IMR-90 (cell line): ENCODE data around the gene NDEL1. TPM values are rescaled to one million over a fixed set of nuclear protein-coding genes. Genes with fewer than 3 reads are reported as not detected.

ENCODE experiments used
- ATAC-seq: fragments of 200-7000 bp; cut with Tn5 transposase; 2 replicates; pipeline ENCODE4 v1.9.1; 2020; ENCODE audit warnings: low read depth, mild to moderate bottlenecking, moderate library complexity
- BruUV-seq: library from RNA; stranded (reverse); fragments of 400-500 nt; replicated peaks from 2 replicates; lab custom pipeline; 2021; lab: Mats Ljungman, UMichigan
- CTCF ChIA-PET: fragments of 300-600 bp; formaldehyde crosslinking; extraction: SDS; loops from one replicate; lab custom pipeline; 2021; ENCODE audit warnings: antibody characterized with exemption; lab: Yijun Ruan, JAX
- POLR2A ChIA-PET: fragments of 300-600 bp; sonication (Branson Sonifier 250); formaldehyde crosslinking; loops from one replicate; lab custom pipeline; 2022; ENCODE audit warnings: antibody characterized with exemption; ENCODE audit not compliant: unreplicated experiment; lab: Charles Lee
- DNase-seq: peaks from one replicate; pipeline ENCODE4 v3.0.0; 2013
- H2AFZ ChIP-seq: replicated peaks from 2 replicates; pipeline ENCODE3; 2013; ENCODE audit warnings: low read length, mild to moderate bottlenecking; ENCODE audit not compliant: poor library complexity
- H2AK5ac ChIP-seq: 2 replicates; pipeline ENCODE4 v1.6.1; 2013; ENCODE audit warnings: low read depth, low read length, inconsistent platforms
- H2AK9ac ChIP-seq: replicated peaks from 2 replicates; pipeline ENCODE3; 2013; ENCODE audit warnings: mild to moderate bottlenecking, low read depth, low read length, moderate library complexity; ENCODE audit not compliant: poor library complexity
- H2BK120ac ChIP-seq: 2 replicates; pipeline ENCODE4 v1.6.1; 2013; ENCODE audit warnings: low read depth, low read length, inconsistent platforms
- H2BK15ac ChIP-seq: 3 replicates; pipeline ENCODE4 v1.6.1; 2013; ENCODE audit warnings: low read depth, low read length, inconsistent platforms
- H2BK20ac ChIP-seq: 2 replicates; pipeline ENCODE4 v1.6.1; 2013; ENCODE audit warnings: low read depth, mild to moderate bottlenecking, inconsistent platforms, low read length, moderate library complexity
- H2BK5ac ChIP-seq: 2 replicates; pipeline ENCODE4 v1.6.1; 2013; ENCODE audit warnings: mild to moderate bottlenecking, low read depth, low read length, inconsistent platforms; ENCODE audit not compliant: poor library complexity, severe bottlenecking
- H3K14ac ChIP-seq: replicated peaks from 2 replicates; pipeline ENCODE4 v1.6.1; 2013; ENCODE audit warnings: low read depth, low read length, inconsistent platforms
- H3K18ac ChIP-seq: 2 replicates; pipeline ENCODE4 v1.6.1; 2013; ENCODE audit warnings: low read depth, low read length, control low read depth
- H3K23ac ChIP-seq: 2 replicates; pipeline ENCODE4 v1.6.1; 2013; ENCODE audit warnings: low read depth, low read length, inconsistent platforms
- H3K27ac ChIP-seq: 2 replicates; pipeline ENCODE4 v1.5.1; 2013; ENCODE audit warnings: mild to moderate bottlenecking, control low read depth, low read length; ENCODE audit not compliant: insufficient read depth
- H3K27me3 ChIP-seq: 2 replicates; pipeline ENCODE4 v1.6.1; 2013; ENCODE audit warnings: low read length; ENCODE audit not compliant: control insufficient read depth, insufficient read depth
- H3K36me3 ChIP-seq: 2 replicates; pipeline ENCODE4 v1.6.1; 2013; ENCODE audit warnings: low read length, mixed read lengths; ENCODE audit not compliant: control insufficient read depth, insufficient read depth
- H3K4ac ChIP-seq: 2 replicates; pipeline ENCODE4 v1.6.1; 2013; ENCODE audit warnings: low read depth, low read length, inconsistent platforms
- H3K4me1 ChIP-seq: 2 replicates; pipeline ENCODE4 v1.6.1; 2013; ENCODE audit warnings: low read length, mixed read lengths; ENCODE audit not compliant: control insufficient read depth, insufficient read depth
- H3K4me2 ChIP-seq: 2 replicates; pipeline ENCODE4 v1.6.1; 2013; ENCODE audit warnings: low read depth, mild to moderate bottlenecking, control low read depth, low read length, moderate library complexity
- H3K4me3 ChIP-seq: 2 replicates; pipeline ENCODE4 v1.5.1; 2013; ENCODE audit warnings: low read depth, mild to moderate bottlenecking, control low read depth, low read length, moderate library complexity; ENCODE audit not compliant: insufficient read depth
- H3K56ac ChIP-seq: 2 replicates; pipeline ENCODE4 v1.6.1; 2013; ENCODE audit warnings: low read length, inconsistent platforms; ENCODE audit not compliant: insufficient read depth; ENCODE audit errors: extremely low read depth
- H3K79me1 ChIP-seq, 2 experiments: 2 replicates each; pipeline ENCODE4 v1.6.1; 2013; ENCODE audit warnings: low read length in 2 of 2, inconsistent platforms in 1 of 2, low read depth in 1 of 2
- H3K9ac ChIP-seq: 2 replicates; pipeline ENCODE4 v1.6.1; 2013; ENCODE audit warnings: low read depth, low read length, control low read depth
- H3K9me1 ChIP-seq: 2 replicates; pipeline ENCODE4 v1.6.1; 2013; ENCODE audit warnings: low read length, inconsistent platforms; ENCODE audit not compliant: insufficient read depth
- H3K9me3 ChIP-seq: 2 replicates; pipeline ENCODE4 v1.6.1; 2013; ENCODE audit warnings: low read length; ENCODE audit not compliant: control insufficient read depth, insufficient read depth
- H4K20me1 ChIP-seq: 2 replicates; pipeline ENCODE4 v1.6.1; 2013; ENCODE audit warnings: low read length, inconsistent platforms; ENCODE audit not compliant: insufficient read depth
- H4K5ac ChIP-seq: 2 replicates; pipeline ENCODE4 v1.6.1; 2013; ENCODE audit warnings: mild to moderate bottlenecking, low read depth, low read length, control low read depth
- H4K8ac ChIP-seq, 2 experiments: 2 replicates each; pipeline ENCODE4 v1.6.1; 2013; ENCODE audit warnings: low read depth in 2 of 2, low read length in 2 of 2, control low read depth in 1 of 2, inconsistent platforms in 1 of 2
- H4K91ac ChIP-seq: 2 replicates; pipeline ENCODE4 v1.6.1; 2013; ENCODE audit warnings: low read depth, low read length, inconsistent platforms; ENCODE audit not compliant: insufficient read depth
- BHLHE40 ChIP-seq: fragments of 150-350 bp; IDR thresholded peaks from 2 replicates; pipeline ENCODE4 v1.6.1; 2016; ENCODE audit warnings: mild to moderate bottlenecking, low read depth, low read length
- CEBPB ChIP-seq: IDR thresholded peaks from 2 replicates; pipeline ENCODE4 v1.6.1; 2012; ENCODE audit warnings: low read depth, low read length, improper control_type of control experiment
- CTCF ChIP-seq: conservative IDR thresholded peaks from 2 replicates; pipeline ENCODE4 v1.5.1; 2012; ENCODE audit warnings: mild to moderate bottlenecking, low read depth, low read length, improper control_type of control experiment
- ELK1 ChIP-seq: fragments of 150-350 bp; IDR thresholded peaks from 2 replicates; pipeline ENCODE4 v1.6.1; 2016; ENCODE audit warnings: low read depth, mild to moderate bottlenecking, low read length, moderate library complexity, borderline replicate concordance
- MAFK ChIP-seq: IDR thresholded peaks from 2 replicates; pipeline ENCODE4 v1.6.1; 2012; ENCODE audit warnings: low read depth, low read length, improper control_type of control experiment
- MAZ ChIP-seq: IDR thresholded peaks from 2 replicates; pipeline ENCODE4 v1.6.1; 2012; ENCODE audit warnings: low read depth, mild to moderate bottlenecking, low read length, improper control_type of control experiment, moderate library complexity, borderline replicate concordance
- MXI1 ChIP-seq: IDR thresholded peaks from 2 replicates; pipeline ENCODE4 v1.6.1; 2012; ENCODE audit warnings: low read depth, mild to moderate bottlenecking, low read length, moderate library complexity, borderline replicate concordance
- NFE2L2 ChIP-seq: fragments of 150-350 bp; IDR thresholded peaks from 2 replicates; pipeline ENCODE4 v1.6.1; 2016; ENCODE audit warnings: low read depth, mild to moderate bottlenecking, low read length
- POLR2A ChIP-seq: IDR thresholded peaks from 2 replicates; pipeline ENCODE4 v1.6.1; 2012; ENCODE audit warnings: mild to moderate bottlenecking, low read depth, low read length
- RAD21 ChIP-seq: IDR thresholded peaks from 2 replicates; pipeline ENCODE4 v1.6.1; 2012; ENCODE audit warnings: low read length, improper control_type of control experiment
- RCOR1 ChIP-seq: IDR thresholded peaks from 2 replicates; pipeline ENCODE4 v1.6.1; 2012; ENCODE audit warnings: mild to moderate bottlenecking, low read length, improper control_type of control experiment; ENCODE audit not compliant: insufficient replicate concordance
- RFX5 ChIP-seq: IDR thresholded peaks from 2 replicates; pipeline ENCODE4 v1.8.0; 2012; ENCODE audit warnings: low read depth, mild to moderate bottlenecking, low read length, moderate library complexity
- SMC3 ChIP-seq: fragments of 150-350 bp; IDR thresholded peaks from 2 replicates; pipeline ENCODE4 v1.6.1; 2016; ENCODE audit warnings: low read depth, mild to moderate bottlenecking, antibody characterized with exemption, low read length, moderate library complexity
- USF2 ChIP-seq: fragments of 150-350 bp; IDR thresholded peaks from 2 replicates; pipeline ENCODE4 v1.6.1; 2017; ENCODE audit warnings: mild to moderate bottlenecking, antibody characterized with exemption, low read length, low read depth
- WGBS, 2 experiments: methylation state at CpG; one replicate each; pipeline versions ENCODE4 v1.1.5 to v1.1.7; 2013; ENCODE audit warnings: missing lambda C conversion rate in 2 of 2; ENCODE audit not compliant: insufficient read length in 1 of 2; ENCODE audit errors: extremely low coverage in 2 of 2; 5-methylcytosine and 5-hydroxymethylcytosine counted together
- dilution Hi-C: fragments of 300-500 bp; cut with HindIII; formaldehyde crosslinking; loops from one replicate; pipeline ENCODE4 v1.14.3; 2018; ENCODE audit warnings: low sequenced_read_pairs; ENCODE audit not compliant: unreplicated experiment
- in situ Hi-C: fragments of 300-500 bp; cut with MboI; formaldehyde crosslinking; loops from 3 replicates; pipeline ENCODE4 v1.14.3; 2019; ENCODE audit warnings: low sequenced_read_pairs, inconsistent platforms, mixed read lengths
- intact Hi-C: fragments of 100-400 bp; cut with micrococcal nuclease; formaldehyde crosslinking; loops from 2 replicates; pipeline ENCODE4 v1.10.0; 2022
- polyA plus RNA-seq, 3 experiments: library from polyadenylated mRNA; depleted of rRNA; stranded (reverse); fragments of >200 nt; gene quantifications; 2 replicates each; pipeline ENCODE4 v1.2.3, GENCODE V29; 2012; ENCODE audit warnings: low replicate concordance in 1 of 3
- total RNA-seq: library from RNA; depleted of rRNA; stranded (reverse); fragments of >200 nt; gene quantifications from 2 replicates; pipeline ENCODE4 v1.2.3, GENCODE V29; 2012

Gene NDEL1
- total and polyA plus RNA-seq, 2 of the 4 experiments (the other 2 are of a cell fraction), result 28.9 to 95.6 TPM

GRCh38 chr17:8475781-8476180 lies 40.1 kb downstream of the NDEL1 start:
- CTCF ChIA-PET, result interaction anchor here (1.2 kb wide), 1 partner anchor 271 kb away, joined by 3 read pairs; no protein-coding TSS in a partner anchor
- BruUV-seq, result no TSS peak
- Histone ChIP-seq H3K36me3 (peaks cover 81% of the 10 kb centered on the region), H3K23ac (no peak overlapping the region), H4K8ac (no peak overlapping the region), H3K27ac (no peak overlapping the region), H3K56ac (no peak overlapping the region), H2AK9ac (no peak overlapping the region), H2BK120ac (no peak overlapping the region), H2BK15ac (no peak overlapping the region), H3K79me1 (peaks cover 4 to 51% of the 10 kb centered on the region in 2 experiments; a peak in 3 of 4 replicates), H3K18ac (no peak overlapping the region), H4K20me1 (peaks cover 32% of the 10 kb centered on the region), H3K14ac (no peak overlapping the region), H4K5ac (no peak overlapping the region), H2BK5ac (no peak overlapping the region), H3K4me1 (peaks cover 7% of the 10 kb centered on the region), H3K4me2 (no peak overlapping the region), H2AFZ (no peak overlapping the region), H3K27me3 (no peaks in the 10 kb centered on the region), H2AK5ac (no peak overlapping the region), H3K9ac (no peak overlapping the region), H2BK20ac (no peak overlapping the region), H3K4ac (no peak overlapping the region), H3K9me3 (no peaks in the 10 kb centered on the region), H3K9me1 (0 out of 2 replicates have a peak, but pooled peaks cover 12% of the 10 kb centered on the region), H3K4me3 (no peak overlapping the region), H4K91ac (no peak overlapping the region)
- DNase-seq, result no peak
- dilution Hi-C loops, result no loop called here
- no peak for ATAC-seq
- in situ Hi-C loops, result no loop called here
- WGBS, 2 experiments, result no CpG with 5 or more reads among the region's 16 CpGs
- POLR2A ChIA-PET, result no interaction called here
- intact Hi-C loops, result no loop called here
- TF ChIP-seq NFE2L2 (no peak), MAZ (no peak), RCOR1 (no peak), BHLHE40 (no peak), POLR2A (no peak), CEBPB (no peak), RAD21 (no peak), MXI1 (no peak), MAFK (no peak), RFX5 (no peak), USF2 (no peak), SMC3 (no peak), ELK1 (no peak), CTCF (no peak)
